Caco-2 (cell line): ENCODE measurements around the gene ACOT6. TPM values are rescaled to one million over a fixed set of nuclear protein-coding genes. Genes with fewer than 3 reads are reported as not detected.

Experiments
- BruUV-seq: library from RNA; stranded (reverse); fragments of 400-500 nt; replicated peaks from 2 replicates; lab custom pipeline; 2021; lab: Mats Ljungman, UMichigan
- CTCF ChIA-PET: fragments of 300-600 bp; sonication (Branson Sonifier 250); formaldehyde crosslinking; loops from one replicate; lab custom pipeline; 2022; ENCODE audit warnings: antibody characterized with exemption; lab: Charles Lee
- POLR2A ChIA-PET: fragments of 300-600 bp; sonication (Branson Sonifier 250); formaldehyde crosslinking; loops from one replicate; lab custom pipeline; 2022; ENCODE audit warnings: antibody characterized with exemption; lab: Charles Lee
- DNase-seq, 2 experiments: peaks; one replicate each; pipeline versions ENCODE4 v3.0.0 to v3.0.0-alpha.2; 2020 to 2022
- H3K27me3 ChIP-seq: replicated peaks from 2 replicates; pipeline ENCODE4 v1.6.0; 2011; ENCODE audit warnings: low read length; ENCODE audit not compliant: control insufficient read depth, insufficient read depth
- H3K36me3 ChIP-seq: 2 replicates; pipeline ENCODE4 v1.5.1; 2011; ENCODE audit warnings: low read length; ENCODE audit not compliant: control insufficient read depth, insufficient read depth
- H3K4me1 ChIP-seq: fragments of 250-450 bp; sonication (Bioruptor Pico); 2 replicates; pipeline ENCODE4 v1.5.1; 2020; ENCODE audit warnings: mild to moderate bottlenecking
- H3K4me3 ChIP-seq: 2 replicates; pipeline ENCODE4 v1.5.1; 2011; ENCODE audit warnings: low read depth, mild to moderate bottlenecking, control low read depth, low read length
- H3K9me3 ChIP-seq: fragments of 250-450 bp; sonication (Bioruptor Pico); 2 replicates; pipeline ENCODE4 v1.5.1; 2020; ENCODE audit warnings: mild to moderate bottlenecking, moderate library complexity
- H3K27ac Mint-ChIP-seq: one replicate; pipeline ENCODE4 v1.8.0; 2022; ENCODE audit warnings: mixed read lengths; ENCODE audit not compliant: unreplicated experiment
- H3K27me3 Mint-ChIP-seq: one replicate; pipeline ENCODE4 v1.8.0; 2022; ENCODE audit warnings: mixed read lengths; ENCODE audit not compliant: insufficient read depth, unreplicated experiment
- H3K36me3 Mint-ChIP-seq: one replicate; pipeline ENCODE4 v1.8.0; 2022; ENCODE audit warnings: mild to moderate bottlenecking, mixed read lengths; ENCODE audit not compliant: insufficient read depth, unreplicated experiment
- H3K4me1 Mint-ChIP-seq: one replicate; pipeline ENCODE4 v1.8.0; 2022; ENCODE audit warnings: low read depth, mixed read lengths; ENCODE audit not compliant: unreplicated experiment
- H3K4me3 Mint-ChIP-seq: one replicate; pipeline ENCODE4 v1.8.0; 2022; ENCODE audit warnings: mild to moderate bottlenecking, moderate library complexity, mixed read lengths; ENCODE audit not compliant: unreplicated experiment
- H3K9me3 Mint-ChIP-seq: one replicate; pipeline ENCODE4 v1.8.0; 2022; ENCODE audit warnings: mixed read lengths; ENCODE audit not compliant: unreplicated experiment
- intact Hi-C: fragments of 100-400 bp; cut with micrococcal nuclease; formaldehyde crosslinking; loops from one replicate; pipeline ENCODE4 v1.10.0; 2022; ENCODE audit not compliant: unreplicated experiment
- total RNA-seq: library from RNA; stranded (reverse); gene quantifications from 2 replicates; pipeline ENCODE4 v1.2.3, GENCODE V29; 2022
- TF ChIP-seq, protein P1 (sequence below), 2 experiments: fragments of 200-600 bp in 1 of 2; IDR thresholded peaks; 1 replicate in 1 of 2; 2 replicates in 1 of 2; pipeline versions ENCODE4 v1.5.1 to v1.8.0; 2011 to 2022; ENCODE audit warnings: antibody characterized with exemption in 1 of 2, control low read depth in 1 of 2, inconsistent platforms in 1 of 2, low read depth in 1 of 2, low read length in 1 of 2, mild to moderate bottlenecking in 1 of 2, moderate library complexity in 1 of 2; ENCODE audit not compliant: insufficient read depth in 1 of 2, severe bottlenecking in 1 of 2, unreplicated experiment in 1 of 2

The ACOT6 gene
- total RNA-seq, 1 experiment from 2014 or later = not detected

DNA sequence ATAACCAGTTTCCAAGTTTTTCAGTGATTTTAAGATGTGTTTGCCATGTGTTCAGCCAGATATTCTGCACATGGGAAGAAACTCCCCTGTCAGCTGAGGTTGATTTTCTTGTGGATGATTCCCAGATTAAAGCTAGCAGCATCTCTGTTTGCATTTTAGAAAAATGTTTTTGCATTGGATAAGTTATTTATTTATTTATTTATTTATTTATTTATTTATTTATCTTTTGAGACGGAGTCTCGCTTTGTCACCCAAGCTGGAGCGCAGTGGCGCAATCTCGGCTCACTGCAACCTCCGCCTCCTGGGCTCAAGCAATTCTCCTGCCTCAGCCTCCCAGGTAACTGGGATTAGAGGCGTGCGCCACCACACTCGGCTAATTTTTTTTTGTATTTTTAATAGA is 17.8 kb upstream of the ACOT6 start:
- peaks cover 4% of the 10 kb centered on the region for H3K36me3 Mint-ChIP-seq
- no peaks in the 10 kb centered on the region for H3K9me3 ChIP-seq
- no peaks in the 10 kb centered on the region for H3K27me3 Mint-ChIP-seq
- H3K27ac Mint-ChIP-seq = no peak overlapping the region
- H3K4me1 Mint-ChIP-seq = peaks cover 6% of the 10 kb centered on the region
- no peak overlapping the region for H3K4me3 ChIP-seq
- no peaks in the 10 kb centered on the region for H3K9me3 Mint-ChIP-seq
- no TSS peak for BruUV-seq
- DNase-seq = no peak
- no peak overlapping the region for H3K4me3 Mint-ChIP-seq
- POLR2A ChIA-PET = no interaction called here
- no peaks in the 10 kb centered on the region for H3K36me3 ChIP-seq
- TF ChIP-seq, protein P1, sequence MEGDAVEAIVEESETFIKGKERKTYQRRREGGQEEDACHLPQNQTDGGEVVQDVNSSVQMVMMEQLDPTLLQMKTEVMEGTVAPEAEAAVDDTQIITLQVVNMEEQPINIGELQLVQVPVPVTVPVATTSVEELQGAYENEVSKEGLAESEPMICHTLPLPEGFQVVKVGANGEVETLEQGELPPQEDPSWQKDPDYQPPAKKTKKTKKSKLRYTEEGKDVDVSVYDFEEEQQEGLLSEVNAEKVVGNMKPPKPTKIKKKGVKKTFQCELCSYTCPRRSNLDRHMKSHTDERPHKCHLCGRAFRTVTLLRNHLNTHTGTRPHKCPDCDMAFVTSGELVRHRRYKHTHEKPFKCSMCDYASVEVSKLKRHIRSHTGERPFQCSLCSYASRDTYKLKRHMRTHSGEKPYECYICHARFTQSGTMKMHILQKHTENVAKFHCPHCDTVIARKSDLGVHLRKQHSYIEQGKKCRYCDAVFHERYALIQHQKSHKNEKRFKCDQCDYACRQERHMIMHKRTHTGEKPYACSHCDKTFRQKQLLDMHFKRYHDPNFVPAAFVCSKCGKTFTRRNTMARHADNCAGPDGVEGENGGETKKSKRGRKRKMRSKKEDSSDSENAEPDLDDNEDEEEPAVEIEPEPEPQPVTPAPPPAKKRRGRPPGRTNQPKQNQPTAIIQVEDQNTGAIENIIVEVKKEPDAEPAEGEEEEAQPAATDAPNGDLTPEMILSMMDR (IDR thresholded peaks at IDR 0.05; ENCODE audit: insufficient read depth in 1 of 2, low read depth in 1 of 2, low read length in 1 of 2, severe bottlenecking in 1 of 2, unreplicated experiment in 1 of 2) = no peak
- intact Hi-C loops = no loop called here
- CTCF ChIA-PET = no interaction called here
- peaks cover 6% of the 10 kb centered on the region for H3K4me1 ChIP-seq
- no peaks in the 10 kb centered on the region for H3K27me3 ChIP-seq

DNA sequence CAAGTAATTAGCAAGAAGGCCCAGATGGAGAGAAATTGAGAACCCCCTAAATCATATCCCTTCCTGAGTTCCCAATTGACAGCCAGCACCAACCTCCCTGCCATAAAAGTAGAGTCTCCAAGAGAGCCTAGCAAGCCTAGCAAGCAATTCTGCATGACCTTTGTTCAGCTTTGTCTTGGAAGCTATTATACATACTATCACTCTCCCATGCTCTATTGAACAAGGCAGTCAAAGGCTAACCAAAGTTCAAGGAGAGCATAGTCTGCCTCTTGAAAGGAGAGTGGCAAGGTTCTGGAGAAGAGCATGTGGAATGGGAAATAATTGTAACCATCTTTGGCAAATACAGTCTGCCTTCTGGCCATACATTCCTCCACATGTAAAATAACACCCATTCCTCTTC is 12.8 kb upstream of the ACOT6 start:
- Mint-ChIP-seq H3K27ac (no peak overlapping the region), H3K4me3 (no peak overlapping the region), H3K27me3 (no peaks in the 10 kb centered on the region), H3K36me3 (no peaks in the 10 kb centered on the region), H3K9me3 (no peaks in the 10 kb centered on the region), H3K4me1 (peaks cover 12% of the 10 kb centered on the region)
- Histone ChIP-seq H3K27me3 (no peaks in the 10 kb centered on the region), H3K4me1 (peaks cover 12% of the 10 kb centered on the region), H3K4me3 (no peak overlapping the region), H3K36me3 (no peaks in the 10 kb centered on the region), H3K9me3 (no peaks in the 10 kb centered on the region)
- DNase-seq = no peak
- POLR2A ChIA-PET = interaction anchor here (0.5 to 0.6 kb wide), 2 partner anchors 109 to 1549 kb away, joined by 3 read pairs; partner anchors contain the start of gene RIOX1
- intact Hi-C loops = loop anchor here (2.0 kb wide), 1 partner anchor 13 kb away; the partner anchor contains the start of gene ACOT6
- TF ChIP-seq, protein P1 (IDR thresholded peaks at IDR 0.05; ENCODE audit: insufficient read depth in 1 of 2, low read depth in 1 of 2, low read length in 1 of 2, severe bottlenecking in 1 of 2, unreplicated experiment in 1 of 2) = no peak
- no TSS peak for BruUV-seq
- CTCF ChIA-PET = no interaction called here

DNA sequence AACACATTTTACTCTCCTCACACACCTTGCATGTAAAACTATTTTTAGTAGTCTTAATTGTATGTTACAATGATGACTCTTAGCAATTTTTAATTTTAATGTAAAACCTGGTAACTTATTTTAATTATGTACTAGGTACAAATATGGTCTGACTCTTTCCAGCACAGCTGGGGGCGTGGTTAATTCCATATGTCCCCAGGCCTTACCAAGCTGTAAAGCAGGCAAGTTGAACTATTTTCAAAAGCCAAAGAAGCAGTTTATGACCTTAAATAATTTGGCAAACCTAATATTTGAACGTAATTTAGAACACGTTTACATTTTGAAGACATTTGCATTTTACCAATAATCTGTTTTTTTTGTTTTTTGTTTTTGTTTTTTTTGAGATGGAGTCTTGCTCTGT is 9.3 kb upstream of the ACOT6 start:
- 0 out of 2 replicates have a peak, but pooled peaks cover 4% of the 10 kb centered on the region for H3K9me3 ChIP-seq
- ChIA-PET POLR2A (no interaction called here), CTCF (no interaction called here)
- H3K36me3 ChIP-seq = no peaks in the 10 kb centered on the region
- no peaks in the 10 kb centered on the region for H3K9me3 Mint-ChIP-seq
- no peaks in the 10 kb centered on the region for H3K27me3 Mint-ChIP-seq
- H3K4me3 ChIP-seq = no peak overlapping the region
- no peak overlapping the region for H3K4me3 Mint-ChIP-seq
- no peaks in the 10 kb centered on the region for H3K27me3 ChIP-seq
- no peaks in the 10 kb centered on the region for H3K36me3 Mint-ChIP-seq
- DNase-seq = no peak
- peaks cover 12% of the 10 kb centered on the region for H3K4me1 Mint-ChIP-seq
- TF ChIP-seq, protein P1 (IDR thresholded peaks at IDR 0.05; ENCODE audit: insufficient read depth in 1 of 2, low read depth in 1 of 2, low read length in 1 of 2, severe bottlenecking in 1 of 2, unreplicated experiment in 1 of 2) = no peak
- peaks cover 12% of the 10 kb centered on the region for H3K4me1 ChIP-seq
- H3K27ac Mint-ChIP-seq = no peak overlapping the region
- intact Hi-C loops = no loop called here
- no TSS peak for BruUV-seq
